VCaP (cell line): ENCODE data around the gene CORO6.

Experiments used
- H3K27ac ChIP-seq: fragments of 450-650 bp; 2 replicates; pipeline ENCODE4 v1.5.1; 2017
- CTCF ChIP-seq: fragments of 450-650 bp; conservative IDR thresholded peaks from 2 replicates; pipeline ENCODE4 v1.5.1; 2017; ENCODE audit warnings: mild to moderate bottlenecking, moderate library complexity

The CORO6 gene

GRCh38 chr17:29630630-29631193 is 8.0 kb upstream of the CORO6 start:
- TF ChIP-seq CTCF: no peak

GRCh38 chr17:29629839-29630238 is 7.1 kb upstream of the CORO6 start:
- no peak for TF ChIP-seq CTCF
- H3K27ac ChIP-seq: peak overlapping the region; percentile 67

More at GRCh38 chr17:29630630-29631193, 8.0 kb upstream of the CORO6 start:
- no peak overlapping the region; the same call in 1 of the 2 replicates for H3K27ac ChIP-seq

GRCh38 chr17:29628644-29629043 is 5.9 kb upstream of the CORO6 start:
- peak overlapping the region; percentile 67 for H3K27ac ChIP-seq
- TF ChIP-seq CTCF: no peak

- H3K27ac ChIP-seq: peak overlapping the region; percentile 67
- TF ChIP-seq CTCF: no peak
Measured at GRCh38 chr17:29627951-29628350, 5.2 kb upstream of the CORO6 start.

GRCh38 chr17:29625037-29625750 is 2.5 kb upstream of the CORO6 start:
- H3K27ac ChIP-seq: 0 out of 2 replicates have a peak overlapping the region, but pooled peaks have one; percentile 67
- no peak for TF ChIP-seq CTCF

- no peak overlapping the region for H3K27ac ChIP-seq
- TF ChIP-seq CTCF: no peak
Measured at GRCh38 chr17:29624586-29624985, 1.9 kb upstream of the CORO6 start.

GRCh38 chr17:29623283-29623647 is 553 bp upstream of the CORO6 start:
- H3K27ac ChIP-seq: no peak overlapping the region; the same call in 1 of the 2 replicates
- no peak for TF ChIP-seq CTCF
